H1 (cell line): ENCODE data around the gene BAIAP2. TPM values are rescaled to one million over a fixed set of nuclear protein-coding genes. Genes with fewer than 3 reads are reported as not detected.

Experiments
- BACH1 ChIP-seq: IDR thresholded peaks from 2 replicates; pipeline ENCODE4 v1.6.1; 2012; ENCODE audit warnings: low read length, improper control_type of control experiment
- CTCF ChIP-seq, 3 experiments: IDR thresholded peaks; 1 replicate in 2 of 3; 2 replicates in 1 of 3; pipeline versions ENCODE4 v1.5.1 to v1.6.1; 2011; ENCODE audit warnings: low read length in 3 of 3, mild to moderate bottlenecking in 3 of 3, inconsistent platforms in 2 of 3, low read depth in 1 of 3, moderate library complexity in 1 of 3; ENCODE audit not compliant: insufficient read depth in 1 of 3; ENCODE audit errors: control extremely low read depth in 1 of 3
- KDM4A ChIP-seq: IDR thresholded peaks from one replicate; pipeline ENCODE4 v1.7.1; 2012; ENCODE audit warnings: low read depth, mild to moderate bottlenecking, moderate library complexity, low read length, inconsistent platforms; ENCODE audit not compliant: severe bottlenecking
- SRF ChIP-seq: IDR thresholded peaks from 2 replicates; pipeline ENCODE4 v1.6.1; 2011; ENCODE audit warnings: mild to moderate bottlenecking, low read depth, low read length, moderate library complexity
- SUZ12 ChIP-seq: fragments of 200-600 bp; sonication (generic); IDR thresholded peaks from 2 replicates; pipeline ENCODE4 v1.6.1; 2012; ENCODE audit warnings: mild to moderate bottlenecking, inconsistent platforms, low read length, moderate library complexity, mixed read lengths
- USF2 ChIP-seq: IDR thresholded peaks from 2 replicates; pipeline ENCODE4 v1.6.1; 2011; ENCODE audit warnings: low read length, improper control_type of control experiment
- polyA plus RNA-seq, 7 experiments: library from polyadenylated mRNA; depleted of rRNA in 3 of 7; stranded (reverse) in 5 of 7; unstranded in 2 of 7; fragments of >200 nt in 5 of 7; fragments of 200-250 nt in 2 of 7; gene quantifications; 1 replicate in 5 of 7; 2 replicates in 1 of 7; 4 replicates in 1 of 7; pipeline versions ENCODE4 v1.2.1 to v1.2.3, GENCODE V29; 2011 to 2013; ENCODE audit warnings: missing spikeins in 2 of 7, mixed read lengths in 2 of 7
- total RNA-seq: library from RNA; stranded (reverse); fragmentation: NEBNext Ultra II Directional; extraction: Animal tissue kit (Norgen Biotek cat#: 25700); gene quantifications from 2 replicates; pipeline ENCODE4 v1.2.1, GENCODE V29; 2021

The BAIAP2 gene
- total and polyA plus RNA-seq, 2 of the 8 experiments (the other 6 are each of a cell fraction or from before 2014, with no cell fraction given), result 10.0 to 22.8 TPM

DNA sequence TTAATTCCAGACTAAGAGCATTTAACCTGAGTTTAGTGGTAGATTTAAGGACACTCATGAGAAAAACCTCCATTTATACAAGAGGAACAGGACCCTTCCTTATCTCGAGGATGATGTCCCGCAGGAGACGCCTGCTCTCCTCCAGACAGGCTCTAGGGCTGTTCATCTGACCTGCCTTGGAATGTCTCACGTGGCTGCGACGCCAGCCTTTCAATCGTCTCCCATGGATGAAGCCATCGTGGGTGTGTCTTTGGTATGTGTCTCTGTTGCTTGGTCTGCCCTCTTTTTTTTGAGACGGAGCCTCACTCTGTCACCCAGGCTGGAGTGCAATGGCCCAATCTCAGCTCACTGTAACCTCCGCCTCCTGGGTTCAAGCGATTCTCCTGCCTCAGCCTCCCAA is 26.8 kb upstream of the BAIAP2 start (continued):
- TF ChIP-seq USF2 (no peak), SUZ12 (no peak), KDM4A (no peak), BACH1 (no peak), SRF (no peak), CTCF (IDR thresholded peaks at IDR 0.05; ENCODE audit: control extremely low read depth in 1 of 3, insufficient read depth in 1 of 3, low read depth in 1 of 3, low read length in 3 of 3) (no peak)
